ENCODE results near the gene SNAP47.

Gene SNAP47

DNA sequence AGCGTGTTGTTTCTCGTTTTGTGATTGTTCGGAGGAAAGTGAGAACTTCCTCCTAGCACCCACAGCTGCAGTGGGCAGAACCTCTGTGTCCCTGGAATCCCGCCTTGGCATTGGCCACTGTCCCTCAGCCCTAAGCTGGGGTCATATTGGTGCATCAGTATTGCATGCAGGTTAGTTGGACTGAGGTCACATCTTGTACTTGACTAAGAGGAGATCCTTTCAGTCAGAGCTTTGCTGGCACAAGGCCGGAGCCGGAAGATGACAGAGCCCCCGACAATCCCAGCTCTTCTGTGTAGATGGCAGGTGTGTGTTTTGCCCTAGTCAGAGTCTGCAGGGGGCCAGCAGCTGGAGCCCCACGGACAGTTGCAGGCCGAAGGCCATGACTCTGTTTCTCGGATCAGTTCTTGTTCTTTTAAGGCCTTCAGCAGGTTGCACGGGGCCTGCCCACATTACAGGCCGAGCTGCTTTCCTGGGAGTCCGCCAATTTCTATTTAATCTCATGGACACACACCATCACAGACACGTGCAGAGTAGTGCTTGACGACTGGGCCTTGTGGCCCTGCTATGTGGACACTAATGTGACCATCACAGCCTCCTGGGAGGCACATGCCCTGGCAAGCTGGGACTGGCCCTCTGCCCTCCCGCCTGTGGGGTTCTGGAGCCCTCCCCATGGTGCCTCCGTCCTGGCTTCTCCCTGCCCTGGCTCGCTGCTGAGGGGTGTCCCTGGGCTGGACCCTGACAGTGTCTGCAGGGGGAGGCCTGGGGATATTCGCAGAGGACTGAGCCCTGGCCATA lies 14.9 kb downstream of the SNAP47 start:
- peak; percentile 35 for DNase-seq (ENCODE audit: low spot score)

DNA sequence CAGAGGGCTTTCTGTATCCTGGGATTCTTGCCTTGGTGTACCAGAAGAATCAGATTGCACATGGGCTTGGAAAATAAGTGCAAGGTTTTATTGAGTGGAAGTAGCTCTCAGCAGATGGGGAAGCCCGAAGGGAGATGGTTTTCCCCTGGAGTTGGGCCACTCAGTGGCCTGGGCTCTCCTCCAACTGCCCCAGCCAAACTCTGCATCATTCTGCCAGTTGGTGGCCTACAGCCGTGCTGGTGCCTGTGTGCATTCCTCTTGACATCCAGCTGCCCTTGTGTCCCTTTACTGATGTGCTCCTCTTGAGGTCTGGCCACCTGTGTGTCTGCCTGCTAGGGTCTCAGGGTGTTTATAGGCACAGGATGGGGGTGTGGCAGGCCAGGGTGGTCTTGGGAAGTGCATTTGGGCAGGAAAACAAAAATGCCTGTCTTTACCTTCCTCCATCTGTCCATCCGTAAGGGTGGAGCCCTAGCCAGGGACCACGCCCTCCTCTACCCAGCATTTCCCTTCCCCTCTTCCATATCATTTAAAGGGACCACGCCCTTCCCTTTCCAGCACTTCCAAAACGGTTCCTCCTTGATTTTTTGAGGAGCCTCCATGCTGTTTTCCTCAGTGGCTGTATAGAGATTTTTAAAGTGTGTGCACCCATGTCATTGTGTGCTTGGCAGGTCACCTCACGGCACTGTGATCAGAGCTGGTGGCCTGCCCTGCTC lies 18.9 kb downstream of the SNAP47 start:
- peak; percentile 64 for DNase-seq (ENCODE audit: low spot score)

DNA sequence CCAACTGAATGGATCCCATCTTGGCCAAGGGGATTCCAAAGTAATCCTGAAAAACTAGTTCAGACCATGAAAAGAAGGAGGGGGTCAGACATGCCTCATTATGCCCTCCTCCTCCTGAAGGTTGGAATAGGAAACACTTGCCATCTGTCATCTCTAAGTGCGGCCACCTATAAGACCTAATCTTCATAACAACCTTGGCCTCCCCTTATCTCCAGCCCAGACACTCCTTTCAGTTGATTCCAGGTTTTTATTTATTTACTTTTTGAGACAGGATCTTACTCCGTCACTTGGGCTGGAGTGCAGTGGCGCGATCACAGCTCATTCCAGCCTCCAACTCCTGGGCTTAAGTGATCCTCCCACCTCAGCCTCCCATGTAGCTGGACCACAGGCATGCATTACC lies 19.7 kb downstream of the SNAP47 start:
- DNase-seq (ENCODE audit: low spot score): no peak

DNA sequence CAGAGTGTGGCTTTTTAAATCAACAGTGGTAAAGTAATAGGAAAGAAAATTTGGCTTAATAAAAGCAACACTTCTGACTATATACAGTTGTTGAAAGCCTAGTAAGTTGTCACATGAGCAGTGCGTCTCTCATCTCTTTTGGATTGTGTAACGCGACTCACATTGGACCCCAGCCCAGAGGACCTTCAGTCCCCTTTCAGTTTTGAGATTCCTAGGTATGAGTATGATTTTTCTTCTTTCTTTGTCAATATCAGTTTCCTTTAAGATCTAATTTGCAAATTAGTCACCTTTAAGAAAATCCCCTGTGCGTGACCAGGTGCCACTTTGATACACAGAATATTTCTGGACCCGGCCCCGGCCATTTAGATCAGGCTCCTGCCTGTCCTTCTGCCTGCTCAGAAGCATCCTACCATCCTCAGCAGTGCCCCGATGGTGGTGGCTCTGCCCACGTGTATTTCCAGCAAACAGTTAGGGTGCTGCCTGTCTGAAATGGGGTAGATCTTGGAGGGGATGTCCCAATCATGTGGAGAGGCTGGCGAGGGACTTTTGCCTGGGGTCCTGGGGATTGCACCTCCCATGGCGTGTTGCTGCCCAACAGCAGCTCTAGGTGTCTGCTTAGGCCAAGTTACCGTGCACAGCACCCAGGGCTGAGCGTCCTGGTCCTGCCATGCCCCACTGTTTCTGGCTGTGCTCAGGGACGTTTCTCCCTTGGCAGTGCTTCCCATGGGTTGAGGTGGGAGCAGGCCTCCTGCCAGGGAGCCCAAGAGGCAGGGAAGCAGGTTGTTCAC lies 21.1 kb downstream of the SNAP47 start:
- DNase-seq (ENCODE audit: low spot score): no peak

DNA sequence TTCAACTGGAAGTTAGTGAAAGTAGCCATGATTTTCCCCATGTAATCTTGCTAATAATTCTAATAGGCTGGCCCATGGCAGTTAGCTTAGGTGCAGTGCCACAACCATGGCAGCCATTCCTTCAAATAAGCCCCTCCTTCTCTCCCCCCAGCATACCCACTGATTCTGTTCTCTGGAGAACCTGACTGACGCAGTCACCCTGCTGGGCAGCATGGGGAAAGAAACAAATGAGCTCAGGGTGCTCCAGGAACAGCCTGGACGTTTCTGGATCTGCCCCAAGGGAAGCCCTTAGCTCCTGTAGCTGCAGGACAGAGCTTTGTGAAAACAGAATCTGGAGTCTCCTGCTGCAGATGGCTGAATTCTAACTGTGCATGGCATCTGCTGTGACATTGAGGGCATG lies 22.5 kb downstream of the SNAP47 start:
- no peak for DNase-seq (ENCODE audit: low spot score)

DNA sequence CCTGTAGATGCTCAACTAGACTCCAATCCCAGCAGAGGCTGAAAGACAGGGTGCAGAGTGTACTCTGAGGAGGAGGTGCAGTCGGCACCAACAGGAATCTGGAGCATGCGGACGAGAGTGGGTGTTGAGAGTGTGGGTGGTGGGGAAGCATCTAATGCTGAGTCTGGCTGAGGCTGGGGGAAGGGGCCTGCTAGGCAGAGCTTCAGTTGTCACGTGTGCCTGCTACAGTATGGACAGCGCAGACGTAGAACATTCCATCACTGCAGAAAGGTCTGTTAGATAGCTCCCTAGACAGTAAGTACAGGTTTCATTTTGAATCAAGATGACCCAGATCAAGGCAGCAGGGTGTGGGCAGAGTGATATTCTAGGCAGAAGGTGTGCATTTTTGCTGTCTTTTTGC lies 23.1 kb downstream of the SNAP47 start:
- no peak for DNase-seq (ENCODE audit: low spot score)

DNA sequence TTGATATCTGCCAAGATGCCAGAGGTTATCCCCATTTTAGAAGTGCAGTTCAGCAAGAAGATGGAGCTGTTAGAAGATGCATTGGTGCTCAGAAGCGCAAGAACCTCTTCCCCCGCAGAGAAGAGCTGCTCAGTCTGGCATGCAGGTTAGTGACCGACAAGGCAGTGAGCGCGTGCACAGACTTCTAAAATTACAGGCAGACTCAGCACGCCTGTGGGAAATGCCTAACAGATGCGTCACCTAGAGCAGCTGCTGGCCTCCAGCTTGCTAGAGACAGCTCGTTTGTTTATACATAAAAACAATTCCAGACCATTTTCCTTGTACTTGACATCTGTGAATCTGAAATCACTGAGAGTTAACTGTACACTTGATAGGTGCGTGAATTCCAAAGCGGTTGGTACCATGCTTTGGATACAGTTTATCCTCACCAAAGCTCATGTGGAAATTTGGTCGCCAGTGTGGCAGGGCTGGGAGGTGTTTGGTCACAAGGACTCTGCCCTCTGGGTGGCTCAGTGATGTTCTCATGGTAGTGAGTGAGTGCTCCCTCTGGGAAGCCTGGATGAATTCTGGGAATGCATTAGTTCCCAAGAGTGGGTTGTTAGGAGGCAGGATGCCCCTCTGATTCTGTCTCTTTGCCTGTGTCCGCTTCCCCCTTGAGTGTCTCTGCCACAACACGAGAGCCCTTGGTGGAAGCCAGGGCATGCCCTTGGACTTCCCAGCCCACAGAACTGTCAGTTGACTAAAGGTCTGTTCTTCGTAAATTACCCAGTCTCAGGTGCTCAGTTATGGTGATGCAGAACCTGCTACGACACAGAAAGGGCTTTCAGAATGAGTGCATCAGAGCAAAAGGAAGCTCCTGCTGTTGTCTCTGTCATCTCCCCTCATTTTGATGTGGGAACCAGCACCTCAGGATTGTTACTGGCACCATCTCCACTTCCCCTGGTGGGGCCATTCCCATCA lies 24.4 kb downstream of the SNAP47 start:
- no peak for DNase-seq (ENCODE audit: low spot score)

DNA sequence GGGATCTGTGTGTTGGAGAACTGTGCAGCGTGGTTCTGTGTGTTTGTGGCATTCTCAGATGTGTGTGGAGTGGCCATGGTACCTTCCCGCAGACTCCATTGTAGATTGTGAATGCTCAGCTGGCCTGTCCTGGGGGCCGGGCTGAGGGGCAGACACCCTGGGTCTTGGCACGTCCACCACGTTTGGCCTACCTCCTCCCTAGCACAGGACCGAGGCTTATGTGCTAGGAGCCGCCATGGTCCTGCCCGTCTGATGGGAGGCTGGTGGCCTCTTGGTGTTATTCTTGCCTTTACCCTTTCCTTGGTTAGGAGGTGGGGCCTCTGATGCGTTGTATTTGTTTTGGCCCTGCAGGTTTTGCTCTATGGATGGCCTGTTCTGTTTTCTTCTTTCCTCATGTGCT lies 25.1 kb downstream of the SNAP47 start:
- DNase-seq (ENCODE audit: low spot score): no peak

DNA sequence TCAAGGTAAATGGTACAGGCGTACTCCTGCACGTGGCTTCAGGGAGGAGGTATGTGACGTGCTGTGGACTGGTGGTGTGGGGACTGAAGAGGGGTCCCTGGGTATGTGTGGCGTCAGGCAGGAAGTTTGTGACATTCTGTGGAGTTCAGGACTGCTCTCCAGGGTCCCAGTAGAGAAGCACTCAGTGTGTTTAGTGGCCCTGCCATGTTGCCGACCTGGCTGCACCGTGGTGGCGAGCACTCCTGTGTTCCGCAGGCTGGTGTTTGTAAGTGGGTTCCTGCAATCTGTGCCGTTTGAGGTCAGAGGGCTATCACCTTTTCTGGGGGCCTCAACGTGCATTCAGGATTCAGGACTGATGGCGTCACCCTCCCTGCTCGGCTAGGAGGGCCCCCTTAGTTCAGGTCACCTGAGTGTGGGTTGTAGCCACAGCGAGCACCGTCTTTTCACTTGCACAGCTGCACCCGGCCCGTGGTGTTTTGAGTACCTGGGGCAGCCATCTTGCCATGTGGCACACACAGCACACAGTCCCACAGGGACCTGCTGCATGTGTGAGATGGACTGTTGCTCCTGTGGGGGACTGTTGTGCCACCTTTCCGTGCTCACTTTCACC lies 26.5 kb downstream of the SNAP47 start:
- DNase-seq (ENCODE audit: low spot score): no peak

DNA sequence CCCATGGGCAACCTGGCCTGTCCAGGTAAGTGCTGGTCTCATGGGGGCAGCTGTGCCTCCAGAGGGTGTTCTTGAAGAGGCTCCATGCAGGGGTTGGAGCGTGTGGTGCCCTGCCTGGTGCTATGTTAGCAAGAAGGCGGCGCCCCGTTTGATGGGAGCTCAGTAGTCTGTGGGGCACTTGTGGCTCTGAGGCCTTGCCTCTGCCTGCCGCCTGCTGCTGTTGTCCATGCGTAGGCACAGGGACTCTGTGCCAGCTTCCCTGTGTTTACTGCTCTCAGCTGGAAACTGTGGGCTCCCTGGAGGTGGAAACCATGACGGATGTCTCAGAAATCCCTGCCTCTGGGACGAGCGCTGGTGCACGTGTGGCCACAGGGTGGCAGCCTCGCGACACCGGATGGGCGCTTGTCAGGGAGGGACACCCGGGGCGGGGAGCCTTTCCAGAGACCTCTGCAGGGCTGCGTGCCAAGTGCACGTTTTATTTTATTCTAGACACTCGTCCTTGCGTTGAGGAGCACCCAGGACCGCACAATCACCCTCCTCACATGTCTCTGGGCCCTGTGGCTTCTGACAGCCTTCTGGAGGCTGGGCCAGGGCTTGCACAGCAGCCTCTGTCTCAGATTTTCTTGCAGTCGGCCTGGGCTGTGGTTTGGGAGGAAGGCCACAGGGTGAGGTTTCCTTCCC lies 27.1 kb downstream of the SNAP47 start:
- peak; percentile 80 for DNase-seq (ENCODE audit: low spot score)

DNA sequence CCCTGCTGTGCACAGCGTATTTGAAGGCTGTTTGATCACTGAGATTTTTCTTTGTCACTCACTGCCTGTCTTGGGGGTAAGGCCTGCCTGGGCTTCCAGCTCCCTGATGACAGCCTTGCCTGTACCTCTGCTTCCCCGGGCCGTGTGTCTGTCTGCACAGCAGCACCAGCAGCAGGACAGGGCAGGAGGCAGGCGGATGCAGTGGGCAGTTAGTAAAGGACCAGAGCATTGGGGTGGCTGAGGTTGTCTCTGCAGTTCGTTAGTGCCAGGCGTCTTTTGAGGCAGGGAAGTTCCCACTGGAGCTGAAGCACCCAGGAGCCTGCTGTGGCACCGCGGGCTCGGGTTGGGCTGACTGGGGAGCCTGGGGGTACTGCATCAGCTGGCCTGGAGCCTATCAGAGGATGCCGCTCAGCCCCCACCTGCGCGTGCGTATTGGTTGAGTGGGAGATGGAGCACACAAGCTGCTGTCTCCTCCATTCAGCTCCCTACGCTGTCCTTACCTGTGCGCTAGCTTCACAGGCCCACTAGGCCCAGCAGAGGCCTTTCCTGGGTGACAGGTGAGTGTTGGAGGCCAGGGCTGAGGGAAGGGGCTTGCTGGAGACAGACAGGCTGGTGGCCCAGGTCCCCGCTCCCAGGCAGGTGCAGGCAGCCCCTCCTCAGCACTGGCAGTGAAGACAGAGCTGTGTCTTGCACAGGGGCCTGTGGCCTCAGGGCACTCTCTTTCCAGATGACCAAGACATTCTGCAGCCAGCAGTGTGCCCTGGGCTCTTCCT lies 28.2 kb downstream of the SNAP47 start:
- no peak for DNase-seq (ENCODE audit: low spot score)

DNA sequence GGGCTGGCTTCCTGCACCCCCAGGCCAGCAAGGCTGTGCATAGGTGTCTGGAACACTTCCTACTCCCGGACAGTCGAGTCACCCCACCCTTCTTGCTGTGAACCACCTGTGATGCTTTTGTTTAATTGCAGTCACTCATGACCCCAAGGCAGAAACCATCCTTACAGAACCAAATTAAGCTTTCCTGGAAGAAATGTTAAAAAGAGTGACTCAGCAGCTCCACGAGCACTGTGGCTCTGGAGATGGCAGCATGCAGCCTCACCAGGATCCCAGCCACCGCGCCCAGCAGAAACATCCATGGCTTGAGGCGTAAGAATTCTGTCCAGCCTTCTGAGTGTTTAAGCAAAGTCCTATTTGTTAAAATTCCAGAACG lies 28.8 kb downstream of the SNAP47 start:
- DNase-seq (ENCODE audit: low spot score): no peak

DNA sequence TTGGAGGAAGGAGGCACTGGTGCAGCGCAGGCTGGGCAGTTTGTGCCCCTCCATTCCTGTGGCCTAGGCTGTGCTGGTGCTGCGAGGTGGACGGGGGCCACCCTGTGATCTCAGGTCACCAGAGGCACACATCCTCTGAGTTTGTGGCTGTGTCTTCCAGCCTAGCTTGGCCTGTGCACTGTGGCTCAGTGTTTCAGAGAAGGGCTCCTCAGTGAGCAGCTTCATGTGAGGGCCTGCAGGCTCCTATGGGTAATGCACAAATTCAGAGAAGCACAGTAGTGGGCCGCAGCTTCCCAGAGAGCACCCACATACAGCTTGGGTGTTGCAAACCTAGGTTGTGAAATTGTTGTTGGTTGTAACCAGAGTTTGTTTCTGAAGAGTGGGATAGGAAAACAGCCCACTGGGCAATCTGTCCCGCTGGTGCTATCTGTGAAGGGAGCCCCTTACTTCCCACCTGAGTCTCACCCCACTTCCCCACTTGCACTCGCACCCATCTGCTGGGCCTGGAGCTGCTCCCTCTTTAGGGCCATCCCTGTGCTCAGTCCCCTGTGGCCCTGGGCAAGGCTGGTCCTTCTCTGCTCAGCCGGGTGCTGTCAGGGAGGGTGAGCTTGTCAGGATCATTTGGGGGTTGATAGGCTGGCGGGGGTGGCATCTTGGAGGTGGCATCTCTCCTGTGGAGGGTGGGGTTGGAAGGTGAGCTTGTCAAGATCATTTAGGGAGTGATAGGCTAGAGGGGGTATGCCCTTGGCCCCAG lies 30.2 kb downstream of the SNAP47 start:
- DNase-seq (ENCODE audit: low spot score): no peak

DNA sequence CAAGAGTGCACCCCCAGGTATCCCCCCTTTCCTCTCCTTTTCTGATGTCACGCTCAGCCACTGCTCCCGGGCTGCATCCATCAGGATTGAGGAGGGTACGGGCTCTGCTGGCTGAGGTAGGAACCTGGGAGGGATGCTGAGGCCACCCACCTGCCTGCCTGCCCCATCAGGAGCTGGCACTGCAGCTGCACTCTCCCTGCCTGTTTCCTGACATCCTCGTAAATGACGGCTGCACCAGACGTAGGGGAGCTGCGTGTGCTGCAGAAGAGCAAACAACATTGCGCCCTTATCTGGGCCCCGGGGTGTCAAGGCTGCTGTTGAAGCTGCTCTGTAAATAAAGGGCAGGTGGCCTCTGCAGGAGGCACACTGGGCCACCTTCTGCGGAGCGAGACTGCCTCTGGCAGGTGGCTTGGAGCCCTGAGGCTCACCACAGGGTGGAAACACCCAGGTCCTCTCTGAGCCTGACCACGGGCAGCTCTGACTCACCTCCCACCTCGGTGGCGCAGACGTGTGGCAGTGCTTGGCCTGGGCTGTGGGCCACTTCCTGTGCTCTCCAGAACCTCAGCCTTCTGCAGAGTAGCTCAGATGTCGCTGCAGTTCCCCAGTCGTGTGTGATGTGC lies 30.9 kb downstream of the SNAP47 start:
- DNase-seq (ENCODE audit: low spot score): peak; percentile 23

DNA sequence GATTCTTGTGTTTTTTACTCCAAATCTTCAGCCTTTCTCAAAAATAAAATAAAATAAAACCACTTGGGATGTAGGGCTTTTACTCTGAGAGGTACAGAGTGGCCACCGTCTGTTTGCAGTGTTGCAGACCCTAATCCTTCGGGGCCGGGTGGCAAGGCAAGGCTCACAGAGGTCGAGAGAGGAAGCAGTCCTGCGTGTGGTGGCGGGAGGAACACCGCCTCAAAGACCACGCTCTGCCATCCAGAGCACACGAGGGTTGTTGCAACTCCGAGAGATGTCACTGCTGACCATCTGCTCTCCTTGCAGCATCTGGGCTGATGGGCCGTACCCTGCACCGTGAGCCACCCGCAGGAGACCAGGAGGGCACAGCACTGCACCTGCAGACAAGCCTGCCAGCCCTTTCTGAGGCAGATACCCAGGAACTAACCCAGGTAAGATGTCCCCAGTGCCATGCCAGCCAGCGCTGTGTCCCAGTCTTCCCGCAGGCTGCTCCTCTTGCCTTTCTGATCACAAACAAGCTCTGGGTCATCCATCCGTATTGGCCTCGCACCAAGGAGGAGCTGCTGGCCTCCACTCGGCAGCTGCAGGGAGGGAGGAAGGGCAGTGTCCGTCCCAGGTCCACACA lies 31.5 kb downstream of the SNAP47 start:
- no peak for DNase-seq (ENCODE audit: low spot score)

DNA sequence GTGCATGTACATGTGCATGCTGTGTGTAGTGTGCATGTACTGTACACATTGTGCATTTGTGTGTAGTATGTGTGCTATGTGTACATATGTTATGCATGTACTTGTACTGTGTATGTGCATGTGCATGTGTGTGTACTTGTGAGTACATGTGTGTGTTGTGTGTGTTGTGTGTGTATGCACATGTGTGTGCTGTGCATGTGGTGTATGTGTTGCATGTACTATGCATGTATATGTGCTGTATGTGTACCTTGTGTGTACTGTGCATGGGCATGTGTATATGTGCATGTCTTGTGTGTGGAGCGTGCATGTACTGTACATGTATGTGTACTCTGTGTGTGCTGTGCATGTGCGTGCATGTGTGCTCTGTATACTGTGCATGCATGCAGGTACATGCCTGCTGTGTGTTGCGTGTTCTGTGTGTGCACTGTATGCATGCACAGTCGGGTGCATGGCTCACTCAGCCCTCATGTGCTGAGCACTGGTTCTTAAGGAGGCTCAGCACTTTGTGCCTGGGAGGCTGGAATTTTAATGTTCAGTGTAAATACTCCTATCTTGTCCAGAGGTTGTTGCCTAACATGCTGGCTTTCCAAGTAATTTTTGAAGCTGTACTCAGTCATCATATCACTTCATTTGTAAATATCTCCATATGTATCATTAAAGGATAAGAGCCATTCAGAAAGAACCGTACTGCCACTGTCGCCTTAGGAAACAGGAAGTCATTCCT lies 32.3 kb downstream of the SNAP47 start:
- no peak for DNase-seq (ENCODE audit: low spot score)

DNA sequence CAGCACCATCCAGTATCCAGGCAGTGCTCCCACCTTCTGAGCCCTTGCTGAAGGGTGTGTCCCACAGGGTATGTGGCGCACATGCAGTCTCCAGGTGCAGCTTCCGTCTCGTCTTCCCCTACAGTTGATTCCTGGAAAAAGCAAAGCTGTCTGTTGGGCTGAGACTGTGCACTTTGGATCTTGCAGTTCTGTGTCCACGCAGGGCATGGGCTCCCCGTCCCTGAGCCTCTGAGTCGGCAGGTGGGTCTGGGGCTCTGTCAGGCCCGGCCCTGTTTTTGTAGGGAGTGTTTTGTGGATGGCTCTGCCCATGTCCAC lies 32.8 kb downstream of the SNAP47 start:
- no peak for DNase-seq (ENCODE audit: low spot score)

DNA sequence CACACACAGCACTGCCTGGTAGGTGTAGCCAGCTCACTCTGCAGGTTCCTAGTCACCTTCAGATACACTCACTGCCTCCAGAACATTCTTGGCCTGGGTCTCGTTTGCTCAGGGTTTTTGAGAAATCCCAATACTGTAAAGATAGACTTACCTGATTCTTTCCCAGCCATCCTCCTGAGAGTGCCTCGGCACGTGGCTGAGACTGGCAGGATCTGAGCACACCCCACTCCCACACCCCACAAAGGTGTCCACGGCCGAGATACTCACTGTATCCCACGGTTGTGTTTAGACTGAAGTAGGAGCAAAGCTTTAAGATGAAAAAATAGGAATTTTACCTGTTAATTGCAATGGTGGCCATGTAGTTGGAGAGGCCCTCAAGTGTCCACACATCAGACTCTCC lies 33.4 kb downstream of the SNAP47 start:
- DNase-seq (ENCODE audit: low spot score): no peak
